GM12878 (cell line): ENCODE data around the gene NIFK. TPM values are rescaled to one million over a fixed set of nuclear protein-coding genes. Genes with fewer than 3 reads are reported as not detected.

Experiments
- ATAC-seq: fragments of 200-7000 bp; cut with Tn5 transposase; 3 replicates; pipeline ENCODE4 v1.9.1; 2020; ENCODE audit warnings: mild to moderate bottlenecking, moderate library complexity
- BruUV-seq: library from RNA; stranded (reverse); fragments of 400-500 nt; replicated peaks from 2 replicates; lab custom pipeline; 2021; lab: Mats Ljungman, UMichigan
- CTCF ChIA-PET: fragments of 300-600 bp; sonication (Branson Sonifier 250); formaldehyde crosslinking; extraction: SDS; loops from one replicate; lab custom pipeline; 2021; ENCODE audit warnings: inconsistent platforms; lab: Yijun Ruan, JAX
- POLR2A ChIA-PET: fragments of 350-600 bp; formaldehyde crosslinking; extraction: SDS; loops from one replicate; lab custom pipeline; 2021; ENCODE audit warnings: inconsistent platforms; lab: Charles Lee
- RAD21 ChIA-PET: fragments of 300-600 bp; sonication (Branson Sonifier 250); formaldehyde crosslinking; loops from one replicate; lab custom pipeline; 2023; ENCODE audit warnings: antibody characterized with exemption; ENCODE audit not compliant: unreplicated experiment; lab: Charles Lee
- SMC1A ChIA-PET: fragments of 300-600 bp; sonication (Branson Sonifier 250); formaldehyde crosslinking; loops from one replicate; lab custom pipeline; 2023; ENCODE audit not compliant: unreplicated experiment, uncharacterized antibody; lab: Charles Lee
- DNase-seq: peaks from one replicate; pipeline ENCODE4 v3.0.0-alpha.2; 2011; ENCODE audit warnings: low read depth, low spot score
- FAIRE-seq: peaks from 3 replicates; lab custom pipeline; 2011; peaks lifted over from hg19 to GRCh38; lab: Jason Lieb, UNC
- H2AFZ ChIP-seq: 2 replicates; pipeline ENCODE4 v1.6.0; 2011; ENCODE audit warnings: low read depth, low read length, control low read depth; ENCODE audit not compliant: control insufficient read depth
- H3K27ac ChIP-seq: 2 replicates; pipeline ENCODE4 v1.5.1; 2011; ENCODE audit warnings: control low read depth; ENCODE audit not compliant: control insufficient read depth, insufficient read depth
- H3K27me3 ChIP-seq, 2 experiments: replicated peaks in 1 of 2; 2 replicates each; pipeline versions ENCODE4 v1.6.0 to v1.6.1; 2011; ENCODE audit warnings: low read length in 1 of 2; ENCODE audit not compliant: control insufficient read depth in 2 of 2, insufficient read depth in 2 of 2
- H3K36me3 ChIP-seq, 2 experiments: 2 replicates each; pipeline ENCODE4 v1.5.1; 2011; ENCODE audit warnings: low read length in 1 of 2; ENCODE audit not compliant: control insufficient read depth in 2 of 2, insufficient read depth in 2 of 2
- H3K4me1 ChIP-seq: 2 replicates; pipeline ENCODE4 v1.6.1; 2011; ENCODE audit warnings: mild to moderate bottlenecking, low read length, moderate library complexity, mixed read lengths; ENCODE audit not compliant: control insufficient read depth, insufficient read depth
- H3K4me2 ChIP-seq: 2 replicates; pipeline ENCODE4 v1.6.0; 2011; ENCODE audit warnings: control low read depth; ENCODE audit not compliant: control insufficient read depth, insufficient read depth
- H3K4me3 ChIP-seq: fragments of 200-600 bp; sonication (generic); 2 replicates; pipeline ENCODE4 v1.5.1; 2016
- H3K79me2 ChIP-seq: 2 replicates; pipeline ENCODE4 v1.6.0; 2011; ENCODE audit warnings: low read length; ENCODE audit not compliant: control insufficient read depth, insufficient read depth
- H3K9ac ChIP-seq: 2 replicates; pipeline ENCODE4 v1.8.0; 2011; ENCODE audit warnings: low read length, control low read depth, mixed read lengths; ENCODE audit not compliant: control insufficient read depth, insufficient read depth
- H3K9me3 ChIP-seq: replicated peaks from 3 replicates; pipeline ENCODE4 v1.5.1; 2011; ENCODE audit warnings: mild to moderate bottlenecking, low read length; ENCODE audit not compliant: control insufficient read depth, insufficient read depth
- H4K20me1 ChIP-seq: 2 replicates; pipeline ENCODE4 v1.6.0; 2011; ENCODE audit not compliant: control insufficient read depth, insufficient read depth
- CEBPB ChIP-seq, 2 experiments: fragments of 150-350 bp in 1 of 2; IDR thresholded peaks; 2 replicates each; pipeline ENCODE4 v1.6.1; 2012 to 2014; ENCODE audit warnings: low read depth in 2 of 2, low read length in 2 of 2, borderline replicate concordance in 1 of 2, inconsistent platforms in 1 of 2
- CTCF ChIP-seq, 3 experiments: IDR thresholded peaks in 2 of 3; conservative IDR thresholded peaks in 1 of 3; 2 replicates each; pipeline ENCODE4 v1.5.1; 2011; ENCODE audit warnings: low read depth in 3 of 3, low read length in 3 of 3, mild to moderate bottlenecking in 3 of 3, control low read depth in 2 of 3, moderate library complexity in 2 of 3, inconsistent platforms in 1 of 3, mixed read lengths in 1 of 3; ENCODE audit not compliant: control insufficient read depth in 2 of 3, insufficient read depth in 1 of 3; ENCODE audit errors: extremely low read depth in 1 of 3
- ETV6 ChIP-seq, 2 experiments: fragments of 450-650 bp in 1 of 2; IDR thresholded peaks in 1 of 2; conservative IDR thresholded peaks in 1 of 2; 2 replicates each; pipeline ENCODE4 v1.6.1; 2014; ENCODE audit warnings: antibody characterized with exemption in 1 of 2, borderline replicate concordance in 1 of 2, low read depth in 1 of 2, mild to moderate bottlenecking in 1 of 2, moderate library complexity in 1 of 2
- HCFC1 ChIP-seq: fragments of 150-350 bp; IDR thresholded peaks from 2 replicates; pipeline ENCODE4 v1.6.1; 2014; ENCODE audit warnings: low read length
- NFYA ChIP-seq: IDR thresholded peaks from 2 replicates; pipeline ENCODE4 v1.6.1; 2011; ENCODE audit warnings: low read depth, mild to moderate bottlenecking, low read length, improper control_type of control experiment, borderline replicate concordance
- POLR2AphosphoS2 ChIP-seq: IDR thresholded peaks from 2 replicates; pipeline ENCODE4 v1.6.1; 2011; ENCODE audit warnings: low read depth, mild to moderate bottlenecking, low read length, improper control_type of control experiment, moderate library complexity
- RAD21 ChIP-seq: IDR thresholded peaks from 2 replicates; pipeline ENCODE4 v1.6.1; 2011; ENCODE audit warnings: mild to moderate bottlenecking, low read depth, low read length, moderate library complexity; ENCODE audit not compliant: insufficient read depth
- YY1 ChIP-seq: IDR thresholded peaks from 2 replicates; pipeline ENCODE4 v1.6.1; 2011; ENCODE audit warnings: low read depth, mild to moderate bottlenecking, low read length
- WGBS: methylation state at CpG from one replicate; pipeline ENCODE4 v1.1.6; 2016; ENCODE audit warnings: low lambda C conversion rate; ENCODE audit not compliant: insufficient replicate concordance, insufficient coverage; ENCODE audit errors: missing lambda C conversion rate; 5-methylcytosine and 5-hydroxymethylcytosine counted together
- in situ Hi-C: fragments of 300-500 bp; cut with MboI; formaldehyde crosslinking; loops from 9 replicates; pipeline ENCODE4 v1.14.3; 2018; ENCODE audit warnings: mixed read lengths
- intact Hi-C: fragments of 100-400 bp; cut with micrococcal nuclease; formaldehyde crosslinking; loops from one replicate; pipeline ENCODE4 v1.14.2; 2022; ENCODE audit not compliant: unreplicated experiment
- polyA plus RNA-seq, 11 experiments: library from polyadenylated mRNA; depleted of rRNA in 4 of 11; unstranded in 6 of 11; stranded (reverse) in 5 of 11; fragments of >200 nt; fragmentation: Nextera tagmentation in 4 of 11; fragmentation: Illumina TruSeq in 1 of 11; extraction: Ambion mirVana in 4 of 11; extraction: Trizol in 1 of 11; gene quantifications; 1 replicate in 1 of 11; 2 replicates in 10 of 11; pipeline versions ENCODE4 v1.2.1 to v1.2.3, GENCODE V29; 2011 to 2016; ENCODE audit warnings: inconsistent platforms in 2 of 11, missing spikeins in 2 of 11, low read depth in 1 of 11
- total RNA-seq, 4 experiments: library from RNA; depleted of rRNA in 3 of 4; stranded (reverse); fragments of >200 nt in 3 of 4; fragmentation: Illumina TruSeq in 1 of 4; extraction: Trizol in 1 of 4; gene quantifications; 2 replicates each; pipeline versions ENCODE4 v1.2.1 to v1.2.3, GENCODE V29; 2013 to 2021
- TF ChIP-seq, protein P1 (sequence below): fragments of 450-650 bp; IDR thresholded peaks from 2 replicates; pipeline ENCODE4 v1.6.1; 2014; ENCODE audit warnings: mild to moderate bottlenecking

NIFK gene
- total and polyA plus RNA-seq, 10 of the 15 experiments (the other 5 are each of a cell fraction or from before 2014, with no cell fraction given), result 47.2 to 286 (median 157) TPM

GRCh38 chr2:121748202-121748601 is 11.5 kb upstream of the NIFK start:
- Histone ChIP-seq H3K36me3 (no peaks in the 10 kb centered on the region), H3K27ac (no peak overlapping the region), H4K20me1 (no peaks in the 10 kb centered on the region), H3K4me2 (no peak overlapping the region), H3K9me3 (no peaks in the 10 kb centered on the region), H3K79me2 (no peaks in the 10 kb centered on the region), H3K27me3 (no peaks in the 10 kb centered on the region), H2AFZ (peak overlapping the region; percentile 55), H3K4me3 (no peak overlapping the region), H3K9ac (no peak overlapping the region), H3K4me1 (no peaks in the 10 kb centered on the region)
- in situ Hi-C loops, result no loop called here
- ATAC-seq (peak; percentile 94), DNase-seq (no peak), FAIRE-seq (no peak)
- peak; percentile 29 to 40 (median 39); a peak in 4 of 6 replicates for TF ChIP-seq CTCF (IDR thresholded peaks at IDR 0.05 in 2 of 3, conservative IDR thresholded peaks at IDR 0.05 in 1 of 3; ENCODE audit: control insufficient read depth in 2 of 3, extremely low read depth in 1 of 3, insufficient read depth in 1 of 3, low read depth in 3 of 3, low read length in 3 of 3)
- peak; percentile 52 for TF ChIP-seq RAD21
- no peak for TF ChIP-seq HCFC1
- SMC1A ChIA-PET, result interaction anchor here (1.0 to 1.1 kb wide), 2 partner anchors 337 to 346 kb away, joined by 3 read pairs; no protein-coding TSS in a partner anchor
- CTCF ChIA-PET, result interaction anchor here (0.6 to 1.9 kb wide), 6 partner anchors 11 to 662 kb away, joined by 3 to 8 read pairs (median 4); partner anchors contain the start of gene NIFK
- no TSS peak for BruUV-seq
- POLR2A ChIA-PET, result no interaction called here
- intact Hi-C loops, result loop anchor here (10.0 kb wide), 1 partner anchor 343 kb away; no protein-coding TSS in a partner anchor
- 29% methylated on average over 4 of the region's 4 CpGs for WGBS
- RAD21 ChIA-PET, result interaction anchor here (0.6 kb wide), 1 partner anchor 40 kb away, joined by 3 read pairs; no protein-coding TSS in a partner anchor

DNA sequence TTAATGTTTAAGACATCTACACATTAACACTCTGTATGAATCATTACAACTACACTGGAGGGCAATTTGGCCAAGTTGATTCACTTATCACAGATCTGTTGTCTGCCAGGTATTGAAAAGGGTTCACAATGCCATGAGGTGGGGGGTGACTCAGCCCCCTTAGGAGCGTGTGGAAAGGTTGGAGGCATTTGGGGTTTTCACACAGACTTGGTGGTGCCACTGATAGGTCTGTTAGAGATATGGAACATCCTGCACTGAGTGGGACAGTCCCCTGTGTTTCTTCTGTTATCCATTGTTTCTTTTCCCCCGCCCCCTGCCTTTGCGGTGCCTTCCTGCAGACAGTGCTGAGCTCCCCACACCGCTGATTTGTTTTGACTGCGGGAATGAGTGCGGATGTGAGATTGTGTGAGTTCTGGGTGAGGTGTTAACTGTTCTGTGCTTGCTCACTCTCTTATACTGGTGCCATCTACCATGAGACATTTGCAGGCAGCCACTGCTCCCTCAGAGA is 9.4 kb upstream of the NIFK start:
- no peak overlapping the region for H3K4me3 ChIP-seq
- ChIA-PET SMC1A (no interaction called here), RAD21 (no interaction called here), CTCF (no interaction called here), POLR2A (no interaction called here)
- no peak for FAIRE-seq
- in situ Hi-C loops, result no loop called here
- 74% methylated on average over 6 of the region's 6 CpGs for WGBS
- no peaks in the 10 kb centered on the region for H4K20me1 ChIP-seq
- H3K4me2 ChIP-seq, result no peak overlapping the region
- ATAC-seq, result no peak
- no peaks in the 10 kb centered on the region for H3K79me2 ChIP-seq
- H3K4me1 ChIP-seq, result no peaks in the 10 kb centered on the region
- no peaks in the 10 kb centered on the region for H3K9me3 ChIP-seq
- BruUV-seq, result no TSS peak
- intact Hi-C loops, result loop anchor here (10.0 kb wide), 1 partner anchor 341 kb away; no protein-coding TSS in a partner anchor
- H3K36me3 ChIP-seq, result no peaks in the 10 kb centered on the region
- H3K9ac ChIP-seq, result no peak overlapping the region
- DNase-seq, result no peak
- H3K27ac ChIP-seq, result no peak overlapping the region
- H3K27me3 ChIP-seq, result no peaks in the 10 kb centered on the region
- H2AFZ ChIP-seq, result no peak overlapping the region
- TF ChIP-seq NFYA, result no peak
- TF ChIP-seq CEBPB (IDR thresholded peaks at IDR 0.05; ENCODE audit: borderline replicate concordance in 1 of 2, low read depth in 2 of 2, low read length in 2 of 2), result no peak
- TF ChIP-seq POLR2AphosphoS2, result no peak
- TF ChIP-seq ETV6 (conservative IDR thresholded peaks at IDR 0.05 in 1 of 2, IDR thresholded peaks at IDR 0.05 in 1 of 2; ENCODE audit: borderline replicate concordance in 1 of 2, low read depth in 1 of 2), result no peak
- no peak for TF ChIP-seq YY1
- TF ChIP-seq CTCF (IDR thresholded peaks at IDR 0.05 in 2 of 3, conservative IDR thresholded peaks at IDR 0.05 in 1 of 3; ENCODE audit: control insufficient read depth in 2 of 3, extremely low read depth in 1 of 3, insufficient read depth in 1 of 3, low read depth in 3 of 3, low read length in 3 of 3), result no peak
- TF ChIP-seq, protein P1, sequence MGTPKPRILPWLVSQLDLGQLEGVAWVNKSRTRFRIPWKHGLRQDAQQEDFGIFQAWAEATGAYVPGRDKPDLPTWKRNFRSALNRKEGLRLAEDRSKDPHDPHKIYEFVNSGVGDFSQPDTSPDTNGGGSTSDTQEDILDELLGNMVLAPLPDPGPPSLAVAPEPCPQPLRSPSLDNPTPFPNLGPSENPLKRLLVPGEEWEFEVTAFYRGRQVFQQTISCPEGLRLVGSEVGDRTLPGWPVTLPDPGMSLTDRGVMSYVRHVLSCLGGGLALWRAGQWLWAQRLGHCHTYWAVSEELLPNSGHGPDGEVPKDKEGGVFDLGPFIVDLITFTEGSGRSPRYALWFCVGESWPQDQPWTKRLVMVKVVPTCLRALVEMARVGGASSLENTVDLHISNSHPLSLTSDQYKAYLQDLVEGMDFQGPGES, result no peak
